AML-193 (cell line): Measurements from ENCODE around the gene YAP1.

Source experiments
- DNase-seq, 2 experiments: peaks; one replicate each; lab custom pipeline; 2025; lab: John Stamatoyannopoulos, UW

YAP1 gene

DNA sequence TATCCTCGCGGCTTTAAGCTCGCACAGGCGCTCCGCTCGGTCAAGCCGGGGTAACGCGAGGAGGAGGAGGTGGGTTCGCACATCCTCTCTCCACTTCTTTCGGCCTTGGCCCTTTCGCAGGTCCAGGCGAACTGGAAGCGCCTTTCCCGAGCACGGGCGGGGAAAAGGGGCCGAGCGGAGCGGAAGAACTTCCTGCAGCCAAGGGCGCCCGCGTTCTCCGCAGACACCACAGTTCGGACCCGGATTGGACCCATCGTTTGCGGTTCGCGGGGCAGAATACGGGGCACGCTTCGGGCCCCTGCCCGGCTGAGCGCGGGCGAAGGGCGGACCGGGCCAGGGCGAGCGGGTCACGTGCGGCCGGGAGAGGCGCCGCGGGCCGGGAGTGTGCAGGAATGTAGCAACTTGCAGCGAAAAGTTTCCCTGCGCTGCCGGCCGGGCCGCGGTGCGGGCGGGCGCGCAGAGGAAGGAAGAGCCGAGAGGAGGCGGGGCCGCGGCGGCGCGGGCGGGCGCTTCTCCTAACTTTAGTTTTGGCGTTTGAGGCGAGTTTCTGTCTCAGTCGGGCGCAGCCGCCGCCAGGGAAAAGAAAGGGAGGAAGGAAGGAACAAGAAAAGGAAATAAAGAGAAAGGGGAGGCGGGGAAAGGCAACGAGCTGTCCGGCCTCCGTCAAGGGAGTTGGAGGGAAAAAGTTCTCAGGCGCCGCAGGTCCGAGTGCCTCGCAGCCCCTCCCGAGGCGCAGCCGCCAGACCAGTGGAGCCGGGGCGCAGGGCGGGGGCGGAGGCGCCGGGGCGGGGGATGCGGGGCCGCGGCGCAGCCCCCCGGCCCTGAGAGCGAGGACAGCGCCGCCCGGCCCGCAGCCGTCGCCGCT, at the start of gene YAP1:
YAP1 (plus strand) TSS at position 552 of the 865 bp plus-strand sequence. CDS start 402 bp downstream, outside the sequence.
- DNase-seq, result no peak

DNA sequence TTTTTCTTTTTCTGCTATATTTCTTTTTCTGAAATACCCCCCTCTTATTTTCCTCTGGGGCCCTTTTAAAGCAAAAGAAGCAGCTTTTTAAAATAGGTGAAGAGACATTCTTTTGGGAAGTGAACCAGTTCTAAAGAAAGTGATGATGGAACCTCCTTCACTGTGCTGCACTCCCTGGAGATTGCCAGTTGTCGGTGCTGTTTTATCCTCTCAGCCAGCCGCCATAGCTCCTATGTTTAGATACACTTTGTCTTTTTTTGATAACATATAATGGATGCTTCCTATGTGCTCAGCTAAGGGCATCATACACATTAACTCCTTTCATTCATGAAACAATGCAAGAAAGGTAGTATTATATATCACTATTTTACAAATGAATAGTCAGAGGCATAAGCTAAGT, 49.0 kb upstream of the YAP1 start:
- DNase-seq, result no peak

DNA sequence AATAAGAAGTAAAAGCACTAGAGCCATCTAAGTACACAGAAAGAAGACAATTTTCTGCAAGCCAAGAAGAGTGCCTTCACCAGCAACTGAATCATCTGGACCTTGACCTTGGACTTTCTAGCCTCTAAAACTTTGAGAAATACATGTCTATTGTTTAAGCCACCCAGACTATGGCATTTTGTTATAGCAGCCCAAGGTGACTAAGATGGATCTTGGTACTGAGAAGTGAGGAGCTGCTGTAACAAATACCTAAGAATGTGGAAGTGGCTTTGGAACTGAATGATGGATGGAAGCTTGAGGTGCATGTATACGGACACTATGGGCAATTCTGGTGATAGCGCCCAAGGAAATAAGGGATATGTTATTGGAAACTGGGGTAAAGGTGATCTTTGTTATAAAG, 48.1 kb upstream of the YAP1 start:
- no peak for DNase-seq

DNA sequence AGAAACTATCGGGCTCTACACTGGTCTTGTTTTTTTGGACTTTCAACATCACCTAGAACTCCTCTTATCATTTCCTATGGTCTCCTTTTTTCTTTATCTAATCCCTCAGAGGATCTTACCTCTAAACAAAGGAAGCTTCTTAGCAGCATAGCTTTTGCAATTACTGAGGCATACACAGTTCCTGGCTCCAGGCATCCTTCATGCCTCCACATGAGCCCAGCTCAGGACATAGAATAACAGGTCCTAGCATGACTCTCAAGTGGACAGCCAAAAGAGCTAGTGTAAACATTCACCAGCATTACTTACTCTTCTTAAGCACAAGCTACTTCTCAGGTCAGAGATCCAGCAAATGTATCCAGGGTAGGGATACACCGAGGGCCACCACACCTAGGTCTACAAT, 45.9 kb upstream of the YAP1 start:
- DNase-seq, result no peak

DNA sequence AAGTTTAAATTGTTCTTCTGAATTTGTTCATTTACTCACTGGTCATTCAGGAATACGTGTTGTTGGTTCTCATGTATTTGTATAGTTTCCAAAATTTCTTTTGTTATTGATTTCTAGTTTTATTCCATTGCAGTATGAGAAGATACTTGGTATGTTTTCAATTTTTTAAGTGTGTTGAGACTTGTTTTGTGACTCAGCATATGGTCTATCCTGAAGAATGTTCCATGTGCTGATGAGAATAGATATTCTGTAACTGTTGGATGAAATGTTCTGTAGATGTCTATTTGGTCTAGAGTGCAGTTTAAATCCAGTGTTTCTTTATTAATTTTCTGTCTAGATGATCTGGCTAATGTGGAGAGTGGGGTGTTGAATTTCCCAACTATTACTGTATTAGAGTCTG, 39.5 kb upstream of the YAP1 start:
- no peak for DNase-seq

DNA sequence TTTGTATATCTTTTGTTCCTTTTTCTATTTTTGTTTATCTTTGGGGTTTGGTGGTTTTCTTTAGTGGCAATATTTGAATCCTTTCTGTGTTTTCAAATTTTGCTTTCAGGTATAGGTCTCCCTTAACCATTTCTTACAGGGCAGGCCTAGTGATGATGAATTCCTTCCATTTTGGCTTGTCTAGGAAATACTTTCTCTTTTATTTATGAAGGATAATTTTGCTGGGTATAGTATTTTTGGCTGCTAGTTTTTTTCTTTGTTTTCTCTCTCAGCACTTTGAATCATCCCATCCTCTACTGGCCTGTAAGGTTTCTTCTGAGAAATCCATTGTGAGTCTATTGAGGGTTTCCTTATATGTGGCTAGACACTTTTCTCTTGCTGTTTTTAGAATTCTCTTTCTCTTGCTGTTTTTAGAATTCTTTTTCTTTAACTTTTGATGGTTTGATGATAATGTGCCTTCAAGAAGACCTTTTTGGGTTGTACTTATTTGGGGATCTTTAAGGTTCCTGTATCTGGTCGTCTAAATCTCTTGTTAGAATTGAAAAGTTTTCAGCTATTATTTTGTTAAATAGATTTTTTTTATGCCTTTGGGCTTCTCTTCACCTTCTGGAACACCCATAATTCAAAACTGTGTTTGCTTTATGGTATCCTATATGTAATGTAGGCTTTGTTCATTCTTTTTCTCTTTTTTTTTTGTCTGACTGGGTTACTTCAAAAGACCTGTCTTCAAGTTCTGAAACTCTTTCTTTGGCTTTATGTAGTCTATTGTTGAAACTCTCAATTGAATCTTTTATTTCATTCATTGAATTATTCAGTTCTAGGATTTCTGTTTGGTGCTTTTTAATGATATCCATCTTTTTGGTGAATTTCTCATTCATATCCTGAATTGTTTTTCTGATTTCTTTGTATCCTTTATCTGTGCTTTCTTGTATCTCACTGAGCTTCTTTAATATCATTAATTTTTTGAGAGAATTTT, 38.5 kb upstream of the YAP1 start:
- no peak for DNase-seq

DNA sequence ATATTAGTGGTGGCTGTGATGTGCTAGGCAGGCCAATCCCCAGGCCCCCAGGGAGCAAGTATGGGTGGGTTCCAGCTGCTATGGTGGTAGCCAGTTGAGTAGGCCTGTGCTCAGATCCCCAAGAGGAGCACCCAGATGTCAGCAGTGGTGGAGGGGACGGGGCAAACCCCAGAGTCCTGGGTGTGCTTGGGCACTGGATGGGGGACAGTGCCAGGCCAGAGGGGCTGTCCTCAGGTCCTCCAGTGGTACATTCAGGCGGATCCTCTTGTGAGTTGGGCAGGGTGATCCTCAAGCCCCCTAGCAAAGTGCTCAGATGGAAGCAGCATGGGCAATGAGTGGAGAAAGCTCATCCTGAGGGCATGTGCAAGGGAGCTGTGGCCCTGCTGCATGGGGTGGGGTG, 37.0 kb upstream of the YAP1 start:
- DNase-seq, result no peak

DNA sequence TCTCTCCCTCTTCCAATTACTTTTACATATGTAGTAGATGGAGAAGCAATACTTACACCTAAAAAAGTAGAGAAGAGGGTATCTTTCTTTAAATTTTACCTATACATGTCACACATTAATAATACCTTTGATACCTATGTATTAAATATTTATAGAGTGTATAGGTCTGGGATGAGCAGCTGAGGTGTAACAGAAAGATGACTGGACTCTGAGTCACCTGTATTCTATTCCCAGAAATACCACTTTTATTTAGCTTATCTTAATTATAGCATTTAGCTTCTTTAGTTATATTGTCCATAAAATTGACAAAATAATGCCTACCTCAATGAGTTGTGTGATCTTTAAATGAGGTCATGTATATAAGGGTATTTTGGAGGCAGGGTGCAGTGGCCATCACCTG, 30.6 kb upstream of the YAP1 start:
- DNase-seq, result no peak

DNA sequence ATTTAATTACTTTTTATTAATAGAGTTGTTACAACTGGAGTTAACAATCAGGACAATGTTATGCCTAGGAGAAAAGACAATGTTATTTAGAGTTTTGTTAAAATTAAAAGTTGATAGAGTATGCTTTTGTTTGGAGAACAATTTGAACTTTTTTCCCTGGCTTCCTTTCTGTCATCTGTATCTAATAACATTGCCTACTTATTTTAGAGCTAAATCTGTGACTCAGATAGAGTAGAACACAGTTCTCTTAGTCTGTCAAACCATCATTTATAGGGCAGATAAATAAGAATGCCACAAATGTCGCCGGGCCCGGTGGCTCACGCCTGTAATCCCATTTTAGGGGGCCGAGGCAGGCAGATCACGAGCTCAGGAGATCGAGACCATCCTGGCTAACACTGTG, 28.9 kb upstream of the YAP1 start:
- DNase-seq, result no peak

DNA sequence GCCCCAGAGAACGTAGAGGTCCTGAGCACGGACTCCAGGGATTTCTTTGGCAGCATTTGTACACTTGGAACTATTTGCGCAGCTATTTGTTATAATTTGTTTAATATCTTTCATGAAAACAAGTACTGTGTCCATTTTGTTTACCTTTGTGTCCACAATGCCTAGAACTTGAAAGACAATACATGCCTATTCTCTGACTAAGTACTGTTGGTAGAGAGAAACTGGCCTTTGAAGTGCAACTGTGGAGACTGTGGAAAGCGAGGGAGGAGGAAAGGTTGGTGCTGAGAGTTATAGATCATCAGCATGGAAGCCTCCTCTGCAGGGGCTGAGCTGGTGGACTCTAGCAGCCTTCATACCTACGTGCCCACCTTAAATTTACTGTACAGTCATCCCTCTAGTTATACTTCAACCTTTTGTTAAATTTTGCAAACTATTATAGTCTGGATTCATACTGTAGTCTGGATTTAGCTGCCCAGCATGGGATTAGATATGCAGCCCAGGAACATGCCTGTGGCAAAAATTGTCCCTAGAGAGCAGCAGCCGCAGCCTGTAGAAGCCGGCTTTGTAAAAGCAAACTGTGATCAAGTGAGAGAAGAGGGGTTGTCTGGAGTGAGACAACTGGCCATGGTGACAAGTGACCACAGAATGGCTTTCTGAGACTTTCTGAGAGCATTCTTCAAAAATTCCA, 24.2 kb upstream of the YAP1 start:
- DNase-seq, result no peak

DNA sequence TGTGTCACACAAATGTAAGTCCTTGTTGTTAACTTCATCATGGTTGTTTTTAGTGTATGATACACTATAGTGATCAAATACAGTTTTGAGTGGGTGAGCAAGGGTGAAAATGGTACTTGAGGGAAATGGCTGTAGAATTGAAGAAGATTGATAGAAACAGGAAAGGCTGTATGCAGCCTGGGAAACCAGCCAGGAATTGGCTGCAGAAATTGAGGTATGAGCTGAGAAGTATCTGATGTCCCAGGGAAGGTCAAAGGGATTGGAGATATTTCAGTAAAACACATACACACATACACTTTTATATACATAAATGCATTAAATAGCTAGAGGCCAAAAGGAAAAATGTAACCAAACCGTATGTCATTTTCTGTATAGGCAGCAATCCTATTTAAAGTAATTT, 13.1 kb upstream of the YAP1 start:
- no peak for DNase-seq

DNA sequence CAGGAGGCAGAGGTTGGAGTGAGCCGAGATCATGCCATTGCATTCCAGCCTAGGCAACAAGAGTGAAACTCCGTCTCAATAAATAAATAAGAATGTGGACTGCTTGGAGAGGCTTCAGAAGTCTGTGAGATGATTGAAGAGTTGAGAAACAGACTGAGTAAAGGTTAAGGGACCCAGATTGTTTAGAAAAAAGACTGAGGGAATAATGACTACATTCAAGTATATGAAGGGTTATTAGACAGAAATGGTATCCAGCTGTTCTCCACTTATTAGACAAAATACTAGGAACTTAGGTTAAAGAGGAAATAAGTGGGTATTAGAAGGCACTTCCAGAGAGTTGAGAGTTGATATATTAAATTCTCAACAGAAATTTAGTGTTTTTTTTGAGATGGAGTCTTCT, 10.5 kb upstream of the YAP1 start:
- DNase-seq, result no peak

DNA sequence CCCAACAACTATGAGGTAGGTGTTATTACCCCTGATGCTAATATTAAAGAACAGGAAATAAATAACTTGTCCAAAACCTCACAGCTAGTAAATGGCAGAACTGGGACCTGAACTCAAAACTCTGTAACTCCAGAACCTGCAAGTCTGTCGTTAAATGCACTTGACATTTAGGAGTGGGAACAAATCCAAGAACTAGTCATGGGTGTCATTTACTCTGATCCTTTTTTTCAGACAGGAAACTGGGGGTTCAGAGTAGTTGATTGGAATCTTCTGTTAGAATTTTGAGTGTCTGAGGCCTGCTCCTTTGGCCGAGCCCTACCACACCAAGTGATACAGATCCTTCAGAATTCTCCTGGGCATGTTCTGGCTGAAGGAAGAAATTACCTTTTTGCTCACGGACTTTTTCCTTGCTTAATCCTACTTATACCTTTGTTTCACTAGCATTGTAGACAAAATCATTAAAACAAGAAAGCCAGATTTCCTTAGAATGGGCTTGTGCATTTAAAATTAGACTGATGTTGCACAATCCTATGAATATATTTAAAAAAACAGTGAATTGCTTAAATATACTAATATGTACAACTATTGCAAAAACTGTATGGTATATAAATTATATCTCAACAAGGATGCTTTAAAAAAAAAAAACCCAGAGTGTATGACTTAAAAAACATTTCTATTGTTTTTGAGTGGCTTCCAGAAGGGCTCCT, 1.4 kb upstream of the YAP1 start:
- DNase-seq, result no peak

DNA sequence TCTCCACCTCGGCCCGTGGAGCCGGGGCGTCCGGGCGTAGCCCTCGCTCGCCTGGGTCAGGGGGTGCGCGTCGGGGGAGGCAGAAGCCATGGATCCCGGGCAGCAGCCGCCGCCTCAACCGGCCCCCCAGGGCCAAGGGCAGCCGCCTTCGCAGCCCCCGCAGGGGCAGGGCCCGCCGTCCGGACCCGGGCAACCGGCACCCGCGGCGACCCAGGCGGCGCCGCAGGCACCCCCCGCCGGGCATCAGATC, 439 bp downstream of the YAP1 start:
- DNase-seq, result no peak

DNA sequence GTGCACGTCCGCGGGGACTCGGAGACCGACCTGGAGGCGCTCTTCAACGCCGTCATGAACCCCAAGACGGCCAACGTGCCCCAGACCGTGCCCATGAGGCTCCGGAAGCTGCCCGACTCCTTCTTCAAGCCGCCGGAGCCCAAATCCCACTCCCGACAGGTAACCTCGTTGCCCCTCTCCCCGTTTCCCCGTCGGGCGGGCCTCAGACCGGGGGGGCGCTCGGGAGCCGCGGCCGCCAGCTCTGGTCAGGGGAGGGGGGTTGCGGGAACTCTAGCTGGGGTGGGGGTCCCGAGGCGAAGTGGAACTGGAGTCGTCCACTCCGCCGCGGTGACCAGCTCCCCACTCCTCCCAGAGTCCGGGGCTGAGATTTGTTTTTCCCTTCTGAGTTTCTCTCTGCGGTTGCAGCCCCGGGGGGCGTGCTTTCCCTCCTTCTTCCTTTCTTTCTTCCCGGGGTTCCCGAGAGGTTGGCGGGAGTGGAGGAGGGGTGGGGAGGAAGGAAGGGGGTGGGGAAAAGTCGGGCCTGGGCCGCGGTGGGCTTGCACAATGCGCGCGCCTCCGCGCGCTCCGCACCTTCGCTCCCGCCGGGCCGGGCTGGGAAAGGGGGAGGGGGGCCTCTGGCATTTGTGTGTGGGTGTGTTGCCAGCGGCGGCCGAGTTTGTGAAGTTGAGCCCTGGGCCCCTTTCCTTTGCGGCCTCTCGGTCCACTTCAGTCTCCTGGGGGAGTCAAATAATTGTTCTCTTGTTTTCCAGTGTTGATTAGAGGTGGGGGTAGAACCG, 952 bp downstream of the YAP1 start:
- DNase-seq, result no peak

DNA sequence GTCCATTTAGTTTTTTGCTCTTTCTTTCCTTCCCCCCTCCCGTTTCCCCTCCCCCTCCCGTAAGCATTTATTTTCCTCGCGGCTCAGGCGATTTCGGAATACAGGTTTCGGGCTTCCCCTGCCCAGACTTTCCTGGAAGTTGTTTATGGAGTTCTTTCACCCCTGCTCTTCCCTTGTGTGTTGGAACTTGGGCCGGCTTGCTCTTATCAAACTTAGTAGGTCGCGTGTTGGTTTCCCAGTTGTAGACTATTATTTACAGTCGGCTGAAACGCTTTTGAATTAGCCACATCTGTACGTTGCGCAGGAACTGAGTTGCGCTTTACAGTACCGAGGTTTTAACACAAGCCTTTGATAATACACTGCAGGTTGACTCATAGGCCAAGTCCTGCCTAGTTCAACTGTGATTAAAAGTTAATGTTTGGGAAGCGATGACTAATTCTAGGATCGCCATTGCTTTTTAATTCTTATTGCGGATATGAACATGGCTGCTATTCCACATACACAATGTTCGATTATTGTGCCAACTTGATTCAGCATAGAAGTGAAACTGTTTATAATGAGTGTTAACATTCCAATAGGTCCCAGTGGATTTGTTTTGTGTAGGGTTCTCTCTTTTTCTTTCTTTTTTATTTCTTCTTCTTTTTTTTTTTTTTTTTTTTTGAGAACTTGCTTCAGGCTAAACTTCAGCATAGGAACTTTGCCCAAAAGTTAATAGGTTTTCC, 1.7 kb downstream of the YAP1 start:
- no peak for DNase-seq

DNA sequence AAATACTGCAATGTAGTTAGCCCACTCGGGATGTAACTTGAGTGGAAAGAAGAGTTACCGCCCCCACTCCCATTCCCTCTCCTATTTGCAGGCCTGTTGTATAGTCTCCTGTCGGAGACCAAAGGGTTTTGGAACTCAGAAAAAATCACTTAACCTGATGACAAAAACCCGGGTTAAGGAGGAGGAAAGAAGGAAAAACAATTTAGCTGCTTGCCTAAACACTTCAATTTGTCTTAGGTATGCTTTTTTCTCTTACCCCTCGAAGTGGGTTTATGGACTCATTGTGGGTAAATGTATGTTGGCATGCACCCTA, 2.2 kb downstream of the YAP1 start:
- no peak for DNase-seq

DNA sequence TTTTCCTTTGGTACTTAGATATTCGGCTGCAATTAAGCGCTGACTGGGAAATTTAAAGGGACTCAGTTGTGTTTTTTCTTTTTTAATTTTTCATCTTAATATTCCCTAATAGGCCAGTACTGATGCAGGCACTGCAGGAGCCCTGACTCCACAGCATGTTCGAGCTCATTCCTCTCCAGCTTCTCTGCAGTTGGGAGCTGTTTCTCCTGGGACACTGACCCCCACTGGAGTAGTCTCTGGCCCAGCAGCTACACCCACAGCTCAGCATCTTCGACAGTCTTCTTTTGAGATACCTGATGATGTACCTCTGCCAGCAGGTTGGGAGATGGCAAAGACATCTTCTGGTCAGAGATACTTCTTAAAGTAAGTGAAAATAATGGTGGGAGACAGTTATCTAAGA, 3.8 kb downstream of the YAP1 start:
- DNase-seq, result no peak

DNA sequence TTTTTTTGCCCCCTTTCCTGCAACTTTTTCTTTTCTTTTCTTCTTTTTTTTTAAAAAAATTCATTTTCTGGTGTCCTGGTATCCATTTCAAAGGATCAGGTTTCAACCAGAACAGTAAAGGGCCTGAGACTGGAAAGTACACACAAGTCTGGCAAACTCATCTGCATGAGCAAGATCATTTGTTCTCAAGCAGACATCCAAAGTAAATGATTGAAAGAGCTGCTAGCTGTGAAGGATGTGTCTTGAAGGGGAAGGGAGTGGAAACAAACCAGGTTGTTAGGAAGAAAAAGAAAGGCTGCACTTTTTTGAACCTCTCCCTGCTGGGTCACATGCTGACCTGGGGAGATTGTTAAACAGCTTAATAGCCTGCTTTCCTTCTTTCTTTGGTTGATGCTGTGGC, 5.3 kb downstream of the YAP1 start:
- DNase-seq, result no peak

DNA sequence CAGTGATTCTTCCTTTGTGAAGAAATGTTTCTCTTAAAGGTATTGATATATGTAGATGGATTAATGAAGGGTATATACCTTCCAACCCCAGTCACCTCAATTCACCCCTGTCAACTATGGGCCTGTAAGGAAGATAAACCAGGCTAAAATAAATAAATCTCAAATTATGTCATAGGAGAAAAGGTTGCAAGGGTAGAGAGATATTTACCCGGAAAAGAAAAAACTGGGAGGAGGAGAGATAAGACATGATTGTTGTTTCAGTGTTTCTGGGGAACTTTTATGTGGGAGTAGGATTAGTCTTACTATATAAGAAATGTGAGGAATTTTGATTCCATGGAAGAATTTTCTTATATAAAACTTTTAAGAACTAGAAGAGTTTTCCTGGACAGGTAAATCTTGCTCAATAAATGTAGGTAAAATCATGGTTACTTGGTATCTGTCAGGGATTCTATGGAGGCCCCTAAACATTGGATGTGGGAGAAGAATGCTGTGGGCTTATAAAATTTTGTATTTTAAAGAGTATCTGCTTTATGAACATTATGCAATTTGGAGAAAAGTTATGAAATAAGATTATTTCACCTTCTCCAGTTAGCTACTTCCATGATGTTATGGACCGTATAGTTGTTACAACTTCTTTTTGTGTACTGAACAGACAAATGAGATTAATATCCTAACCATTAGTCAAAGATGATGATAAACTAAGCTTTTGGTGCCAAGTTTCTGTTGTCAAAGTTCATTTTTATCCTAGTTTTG, 6.4 kb downstream of the YAP1 start:
- DNase-seq, result no peak
